Measurements from ENCODE around the gene SHISAL1.

- TF ChIP-seq CTCF (conservative IDR thresholded peaks at IDR 0.05; ENCODE audit: low read depth, low read length) = no peak
- no peak for TF ChIP-seq EZH2 (IDR thresholded peaks at IDR 0.05; ENCODE audit: low read length, unreplicated experiment)
Measured at GRCh38 chr22:44276706-44277356, 35.9 kb downstream of the SHISAL1 start.

Data from PC-3 (cell line).